PC-9 (cell line): Measurements from ENCODE around the gene PRR14. TPM values are rescaled to one million over a fixed set of nuclear protein-coding genes. Genes with fewer than 3 reads are reported as not detected.

Source experiments
- BruUV-seq: library from RNA; stranded (reverse); fragments of 400-500 nt; replicated peaks from 2 replicates; lab custom pipeline; 2021; lab: Mats Ljungman, UMichigan
- CTCF ChIA-PET: fragments of 300-600 bp; sonication (Branson Sonifier 250); formaldehyde crosslinking; loops from one replicate; lab custom pipeline; 2022; ENCODE audit warnings: antibody characterized with exemption; lab: Charles Lee
- POLR2A ChIA-PET: fragments of 300-600 bp; sonication (Branson Sonifier 250); formaldehyde crosslinking; loops from one replicate; lab custom pipeline; 2022; ENCODE audit warnings: antibody characterized with exemption; ENCODE audit not compliant: unreplicated experiment; lab: Charles Lee
- DNase-seq, 2 experiments: peaks; one replicate each; pipeline versions ENCODE4 v3.0.0 to v3.0.0-alpha.2; 2015 to 2022; ENCODE audit warnings: mixed read lengths in 1 of 2
- H2AFZ ChIP-seq: fragments of 200-600 bp; sonication (generic); 2 replicates; pipeline ENCODE4 v1.8.1; 2017; ENCODE audit warnings: antibody characterized with exemption
- H3F3A ChIP-seq: fragments of 200-600 bp; sonication (generic); 2 replicates; pipeline ENCODE4 v1.8.1; 2017; ENCODE audit warnings: antibody characterized with exemption, mild to moderate bottlenecking, low read depth; ENCODE audit not compliant: insufficient read depth
- H3K27ac ChIP-seq: fragments of 200-600 bp; sonication (generic); 2 replicates; pipeline ENCODE4 v1.6.1; 2016; ENCODE audit warnings: mixed run types
- H3K27me3 ChIP-seq: fragments of 200-600 bp; sonication (generic); 2 replicates; pipeline ENCODE4 v1.6.1; 2016; ENCODE audit warnings: low read depth, mixed run types; ENCODE audit not compliant: insufficient read depth
- H3K36me3 ChIP-seq: fragments of 200-600 bp; sonication (generic); 2 replicates; pipeline ENCODE4 v1.6.1; 2016; ENCODE audit warnings: low read depth, mixed run types
- H3K4me1 ChIP-seq: fragments of 200-600 bp; sonication (generic); replicated peaks from 2 replicates; pipeline ENCODE4 v1.6.1; 2016; ENCODE audit warnings: mixed run types; ENCODE audit not compliant: insufficient read depth
- H3K4me2 ChIP-seq: fragments of 200-600 bp; sonication (generic); 2 replicates; pipeline ENCODE4 v1.6.1; 2017; ENCODE audit warnings: mixed run types
- H3K4me3 ChIP-seq: fragments of 200-600 bp; sonication (generic); 2 replicates; pipeline ENCODE4 v1.6.1; 2016; ENCODE audit warnings: mixed run types
- H3K79me2 ChIP-seq: fragments of 200-600 bp; sonication (generic); 2 replicates; pipeline ENCODE4 v1.6.1; 2017; ENCODE audit warnings: low read depth, mixed run types
- H3K9me2 ChIP-seq: fragments of 200-600 bp; sonication (generic); 2 replicates; pipeline ENCODE4 v1.8.1; 2017; ENCODE audit warnings: mild to moderate bottlenecking; ENCODE audit not compliant: insufficient read depth
- H3K9me3 ChIP-seq: fragments of 200-600 bp; sonication (generic); 2 replicates; pipeline ENCODE4 v1.8.1; 2016; ENCODE audit warnings: low read depth; ENCODE audit not compliant: insufficient read depth
- H4K20me1 ChIP-seq: fragments of 200-600 bp; sonication (generic); 2 replicates; pipeline ENCODE4 v1.8.1; 2017; ENCODE audit not compliant: insufficient read depth
- EZH2 ChIP-seq: fragments of 200-600 bp; sonication (generic); IDR thresholded peaks from 2 replicates; pipeline ENCODE4 v1.8.0; 2017; ENCODE audit warnings: antibody characterized with exemption, low read depth
- intact Hi-C: fragments of 100-400 bp; cut with micrococcal nuclease; formaldehyde crosslinking; loops from one replicate; pipeline ENCODE4 v1.10.0; 2022; ENCODE audit not compliant: unreplicated experiment
- total RNA-seq: library from RNA; stranded (reverse); gene quantifications from 2 replicates; pipeline ENCODE4 v1.2.3, GENCODE V29; 2021
- TF ChIP-seq, protein P1 (sequence below): fragments of 200-600 bp; sonication (generic); conservative IDR thresholded peaks from 2 replicates; pipeline ENCODE4 v1.6.1; 2017; ENCODE audit warnings: mixed run types, antibody characterized with exemption, mild to moderate bottlenecking, moderate library complexity

PRR14 gene
- total RNA-seq, 1 experiment from 2014 or later: 67.3 TPM

DNA sequence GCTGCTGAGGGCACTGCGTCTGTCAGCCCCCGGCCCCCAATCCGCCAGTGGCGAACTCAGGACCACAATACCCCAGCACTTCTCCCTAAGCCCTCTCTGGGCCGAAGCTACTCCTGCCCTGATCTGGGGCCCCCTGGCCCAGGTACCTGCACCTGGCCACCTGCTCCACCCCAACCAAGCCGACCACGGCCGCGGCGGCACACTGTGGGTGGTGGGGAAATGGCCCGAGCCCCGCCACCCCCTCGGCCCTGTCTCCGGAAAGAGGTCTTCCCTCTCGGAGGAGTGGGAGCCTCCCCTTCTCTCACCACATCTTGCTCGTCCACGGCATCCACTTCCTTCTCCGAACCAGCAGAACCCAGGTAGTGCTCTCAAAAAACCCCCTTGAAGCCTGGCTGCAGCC lies 4.1 kb downstream of the PRR14 start:
- ChIA-PET CTCF (no interaction called here), POLR2A (no interaction called here)
- Histone ChIP-seq H3K36me3 (no peaks in the 10 kb centered on the region), H3K4me1 (peaks cover 17% of the 10 kb centered on the region), H3K79me2 (peaks cover 16% of the 10 kb centered on the region), H3K4me2 (no peak overlapping the region), H3K9me3 (no peaks in the 10 kb centered on the region), H3K9me2 (no peaks in the 10 kb centered on the region), H3F3A (peaks cover 32% of the 10 kb centered on the region), H3K4me3 (no peak overlapping the region), H4K20me1 (no peaks in the 10 kb centered on the region), H2AFZ (no peak overlapping the region), H3K27ac (no peak overlapping the region), H3K27me3 (no peaks in the 10 kb centered on the region)
- no TSS peak for BruUV-seq
- intact Hi-C loops: loop anchor here (5.0 to 10.0 kb wide), 5 partner anchors 242 to 800 kb away; partner anchors contain the start of genes ALDOA, ARMC5, CTF1 and GDPD3
- TF ChIP-seq, protein P1, sequence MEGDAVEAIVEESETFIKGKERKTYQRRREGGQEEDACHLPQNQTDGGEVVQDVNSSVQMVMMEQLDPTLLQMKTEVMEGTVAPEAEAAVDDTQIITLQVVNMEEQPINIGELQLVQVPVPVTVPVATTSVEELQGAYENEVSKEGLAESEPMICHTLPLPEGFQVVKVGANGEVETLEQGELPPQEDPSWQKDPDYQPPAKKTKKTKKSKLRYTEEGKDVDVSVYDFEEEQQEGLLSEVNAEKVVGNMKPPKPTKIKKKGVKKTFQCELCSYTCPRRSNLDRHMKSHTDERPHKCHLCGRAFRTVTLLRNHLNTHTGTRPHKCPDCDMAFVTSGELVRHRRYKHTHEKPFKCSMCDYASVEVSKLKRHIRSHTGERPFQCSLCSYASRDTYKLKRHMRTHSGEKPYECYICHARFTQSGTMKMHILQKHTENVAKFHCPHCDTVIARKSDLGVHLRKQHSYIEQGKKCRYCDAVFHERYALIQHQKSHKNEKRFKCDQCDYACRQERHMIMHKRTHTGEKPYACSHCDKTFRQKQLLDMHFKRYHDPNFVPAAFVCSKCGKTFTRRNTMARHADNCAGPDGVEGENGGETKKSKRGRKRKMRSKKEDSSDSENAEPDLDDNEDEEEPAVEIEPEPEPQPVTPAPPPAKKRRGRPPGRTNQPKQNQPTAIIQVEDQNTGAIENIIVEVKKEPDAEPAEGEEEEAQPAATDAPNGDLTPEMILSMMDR: no peak
- TF ChIP-seq EZH2: no peak
- DNase-seq: no peak

DNA sequence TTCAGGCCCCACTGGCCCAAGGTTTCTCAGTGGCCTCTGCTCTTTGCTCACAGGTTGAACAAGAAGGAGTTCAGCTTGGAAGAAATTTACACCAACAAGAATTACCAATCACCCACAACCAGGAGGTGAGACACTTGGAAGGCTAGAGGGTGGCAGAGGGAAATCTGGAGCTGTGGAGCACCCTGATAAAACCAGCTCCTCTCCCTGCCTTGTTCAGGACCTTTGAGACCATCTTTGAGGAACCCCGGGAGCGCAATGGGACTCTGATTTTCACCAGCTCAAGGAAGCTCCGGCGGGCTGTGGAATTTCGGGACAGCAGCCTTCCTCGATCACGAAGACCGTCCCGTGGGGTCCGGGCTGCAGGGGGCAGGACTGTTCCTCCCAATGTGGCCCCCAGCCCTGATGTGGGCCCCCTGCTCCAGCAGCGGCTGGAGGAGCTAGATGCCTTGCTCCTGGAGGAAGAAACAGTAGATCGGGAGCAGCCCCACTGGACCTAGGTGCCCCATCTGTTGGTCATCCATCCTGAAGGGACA lies 5.1 kb downstream of the PRR14 start:
- intact Hi-C loops: loop anchor here (5.0 to 10.0 kb wide), 4 partner anchors 544 to 799 kb away; partner anchors contain the start of genes ALDOA, ARMC5, GDPD3 and TBX6
- POLR2A ChIA-PET: no interaction called here

DNA sequence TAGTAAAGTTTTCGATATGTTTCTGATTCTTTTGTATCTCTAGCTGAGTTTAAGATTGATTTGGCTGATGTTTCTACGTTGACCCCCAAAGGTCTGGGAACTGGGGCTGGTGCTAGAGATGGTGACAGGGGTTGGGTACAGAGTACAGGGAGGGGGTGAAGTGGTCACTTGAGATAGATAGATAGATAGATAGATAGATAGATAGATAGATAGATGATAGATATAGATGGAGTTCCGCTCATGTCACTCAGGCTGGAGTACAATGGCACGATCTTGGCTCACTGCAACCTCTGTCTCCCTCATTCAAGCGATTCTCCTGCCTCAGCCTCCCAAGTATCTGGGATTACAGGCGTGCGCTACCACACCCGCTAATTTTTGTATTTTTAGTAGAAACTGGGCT lies 5.6 kb downstream of the PRR14 start:
- POLR2A ChIA-PET: no interaction called here
- TF ChIP-seq EZH2: no peak
- TF ChIP-seq, protein P1: no peak
- Histone ChIP-seq H3K4me2 (no peak overlapping the region), H3K9me2 (no peaks in the 10 kb centered on the region), H3K36me3 (0 out of 2 replicates have a peak, but pooled peaks cover 3% of the 10 kb centered on the region), H2AFZ (no peak overlapping the region), H3K4me1 (peaks cover 27% of the 10 kb centered on the region), H3F3A (peaks cover 28% of the 10 kb centered on the region), H3K79me2 (peaks cover 31% of the 10 kb centered on the region), H4K20me1 (peaks cover 10% of the 10 kb centered on the region; the same call in 1 of the 2 replicates), H3K4me3 (no peak overlapping the region), H3K9me3 (no peaks in the 10 kb centered on the region), H3K27ac (no peak overlapping the region), H3K27me3 (no peaks in the 10 kb centered on the region)
- CTCF ChIA-PET: no interaction called here
- DNase-seq: no peak
- no TSS peak for BruUV-seq
- intact Hi-C loops: loop anchor here (5.0 to 10.0 kb wide), 4 partner anchors 544 to 798 kb away; partner anchors contain the start of genes ALDOA, ARMC5, GDPD3 and TBX6

More for the DNA sequence above, 5.1 kb downstream of the PRR14 start:
- Histone ChIP-seq H4K20me1 (peaks cover 5% of the 10 kb centered on the region; the same call in 1 of the 2 replicates), H3F3A (peaks cover 31% of the 10 kb centered on the region), H3K27me3 (no peaks in the 10 kb centered on the region), H3K27ac (no peak overlapping the region), H3K4me3 (no peak overlapping the region), H3K4me2 (no peak overlapping the region), H3K36me3 (no peaks in the 10 kb centered on the region), H3K79me2 (peaks cover 26% of the 10 kb centered on the region), H3K9me2 (no peaks in the 10 kb centered on the region), H3K4me1 (peaks cover 22% of the 10 kb centered on the region), H2AFZ (no peak overlapping the region), H3K9me3 (no peaks in the 10 kb centered on the region)
- no peak for DNase-seq
- CTCF ChIA-PET: no interaction called here
- TF ChIP-seq, protein P1: no peak
- no peak for TF ChIP-seq EZH2
- BruUV-seq: no TSS peak
